CD4-positive, alpha-beta memory T cell (primary cell): Measurements from ENCODE around the gene ISYNA1. TPM values are rescaled to one million over a fixed set of nuclear protein-coding genes. Genes with fewer than 3 reads are reported as not detected.
"Not testable (repeated sequence)": the region's sequence is repeated elsewhere in the genome, so short reads cannot be mapped to it uniquely, and the experiment has no call there.

ENCODE experiments used
- CTCF ChIA-PET: fragments of 350-600 bp; sonication (Branson Sonifier 250); formaldehyde crosslinking; loops from one replicate; lab custom pipeline; 2021; ENCODE audit warnings: inconsistent platforms; ENCODE audit not compliant: partially characterized antibody; lab: Charles Lee
- POLR2A ChIA-PET: fragments of 350-600 bp; sonication (Branson Sonifier 250); formaldehyde crosslinking; loops from one replicate; lab custom pipeline; 2021; ENCODE audit not compliant: partially characterized antibody; lab: Charles Lee
- DNase-seq, 5 donors: peaks; one replicate each; pipeline versions ENCODE4 v3.0.0 to v3.0.0-alpha.2; 2020 to 2022; ENCODE audit warnings: mixed read lengths in 1 of 5
- H3K27ac ChIP-seq: one replicate; pipeline ENCODE4 v1.7.0; 2013; ENCODE audit warnings: low read depth, low read length
- H3K27me3 ChIP-seq: 2 replicates; pipeline ENCODE4 v1.7.0; 2013; ENCODE audit warnings: mild to moderate bottlenecking, low read length, moderate library complexity; ENCODE audit not compliant: insufficient read depth
- H3K36me3 ChIP-seq: 2 replicates; pipeline ENCODE4 v1.7.0; 2013; ENCODE audit warnings: mild to moderate bottlenecking, low read length, moderate library complexity; ENCODE audit not compliant: insufficient read depth
- H3K4me1 ChIP-seq: 2 replicates; pipeline ENCODE4 v1.7.0; 2013; ENCODE audit warnings: mild to moderate bottlenecking, low read length, moderate library complexity; ENCODE audit not compliant: insufficient read depth
- H3K4me3 ChIP-seq, 2 donors: one replicate each; pipeline ENCODE4 v1.7.0; 2013; ENCODE audit warnings: low read length in 2 of 2, mild to moderate bottlenecking in 1 of 2
- H3K9me3 ChIP-seq, 2 donors: one replicate each; pipeline ENCODE4 v1.7.0; 2013; ENCODE audit warnings: low read length in 2 of 2, control low read depth in 1 of 2; ENCODE audit not compliant: control insufficient read depth in 1 of 2
- H3K27ac Mint-ChIP-seq, 7 donors: one replicate each; pipeline ENCODE4 v1.8.0; 2020 to 2021; ENCODE audit warnings: mixed read lengths in 7 of 7, mild to moderate bottlenecking in 6 of 7, inconsistent platforms in 3 of 7, moderate library complexity in 3 of 7
- H3K27me3 Mint-ChIP-seq, 2 donors: one replicate each; pipeline ENCODE4 v1.8.0; 2020 to 2021; ENCODE audit warnings: mixed read lengths in 2 of 2
- H3K36me3 Mint-ChIP-seq, 2 donors: one replicate each; pipeline ENCODE4 v1.8.0; 2020 to 2021; ENCODE audit warnings: mixed read lengths in 2 of 2, inconsistent platforms in 1 of 2, mild to moderate bottlenecking in 1 of 2
- H3K4me1 Mint-ChIP-seq, 4 donors: one replicate each; pipeline ENCODE4 v1.8.0; 2020 to 2021; ENCODE audit warnings: mixed read lengths in 4 of 4, mild to moderate bottlenecking in 1 of 4
- H3K4me3 Mint-ChIP-seq, 8 donors: one replicate each; pipeline ENCODE4 v1.8.0; 2020 to 2021; ENCODE audit warnings: mixed read lengths in 8 of 8, mild to moderate bottlenecking in 7 of 8, moderate library complexity in 6 of 8, inconsistent platforms in 3 of 8
- H3K9me3 Mint-ChIP-seq, 8 donors: one replicate each; pipeline ENCODE4 v1.8.0; 2020 to 2021; ENCODE audit warnings: mixed read lengths in 8 of 8, mild to moderate bottlenecking in 5 of 8, inconsistent platforms in 3 of 8, moderate library complexity in 1 of 8
- intact Hi-C: fragments of 100-400 bp; cut with micrococcal nuclease; formaldehyde crosslinking; loops from one replicate; pipeline ENCODE4 v1.15.1; 2023
- polyA plus RNA-seq, 2 donors: library from polyadenylated mRNA; unstranded; fragments of 300-500 nt; fragmentation: Illumina TruSeq; gene quantifications; one replicate each; pipeline ENCODE4 v1.2.3, GENCODE V29; 2021
- total RNA-seq, 2 experiments: library from RNA; stranded (reverse); gene quantifications; one replicate each; pipeline ENCODE4 v1.2.3, GENCODE V29; 2021

The ISYNA1 gene
- total and polyA plus RNA-seq, 4 experiments from 2014 or later, result 27.5 to 43.2 (median 36.7) TPM

DNA sequence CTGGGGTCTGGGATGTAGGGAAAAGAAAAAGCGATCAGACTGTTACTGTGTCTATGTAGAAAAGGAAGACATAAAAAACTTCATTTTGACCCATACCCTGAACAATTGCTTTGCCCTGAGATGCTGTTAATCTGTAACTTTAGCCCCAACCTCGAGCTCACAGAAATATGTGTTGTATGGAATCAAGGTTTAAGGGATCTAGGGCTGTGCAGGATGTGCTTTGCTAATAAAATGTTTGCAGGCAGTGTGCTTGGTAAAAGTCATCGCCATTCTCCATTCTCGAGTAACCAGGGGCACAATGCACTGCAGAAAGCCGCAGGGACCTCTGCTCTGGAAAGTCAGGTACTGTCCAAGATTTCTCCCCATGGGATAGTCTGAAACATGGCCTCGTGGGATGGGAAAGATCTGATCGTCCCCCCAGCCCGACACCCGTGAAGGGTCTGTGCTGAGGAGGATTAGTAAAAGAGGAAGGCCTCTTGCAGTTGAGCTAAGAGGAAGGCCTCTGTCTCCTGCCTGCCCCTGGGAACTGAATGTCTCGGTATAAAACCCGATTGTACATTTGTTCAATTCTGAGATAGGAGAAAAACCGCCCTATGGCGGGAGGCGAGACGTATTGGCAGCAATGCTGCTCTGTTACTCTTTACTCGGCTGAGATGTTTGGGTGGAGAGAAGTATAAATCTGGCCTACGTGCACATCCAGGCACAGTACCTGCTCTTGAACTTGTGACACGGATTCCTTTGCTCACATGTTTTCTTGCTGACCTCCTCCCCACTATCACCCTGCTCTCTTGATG lies 35.3 kb downstream of the ISYNA1 start:
- H3K9me3 Mint-ChIP-seq, H3K27me3 Mint-ChIP-seq, H3K27ac ChIP-seq, H3K27me3 ChIP-seq, H3K36me3 Mint-ChIP-seq, H3K4me1 ChIP-seq, H3K36me3 ChIP-seq, H3K4me3 Mint-ChIP-seq, DNase-seq, intact Hi-C loops, H3K9me3 ChIP-seq, H3K4me3 ChIP-seq, H3K4me1 Mint-ChIP-seq, POLR2A ChIA-PET: not testable (repeated sequence)
- peak overlapping the region in 1 of 7 donors; percentile 57 for H3K27ac Mint-ChIP-seq
- CTCF ChIA-PET, result interaction anchor here (1.6 to 3.6 kb wide), 2 partner anchors 9 to 14 kb away, joined by 5 to 19 read pairs; no protein-coding TSS in a partner anchor

DNA sequence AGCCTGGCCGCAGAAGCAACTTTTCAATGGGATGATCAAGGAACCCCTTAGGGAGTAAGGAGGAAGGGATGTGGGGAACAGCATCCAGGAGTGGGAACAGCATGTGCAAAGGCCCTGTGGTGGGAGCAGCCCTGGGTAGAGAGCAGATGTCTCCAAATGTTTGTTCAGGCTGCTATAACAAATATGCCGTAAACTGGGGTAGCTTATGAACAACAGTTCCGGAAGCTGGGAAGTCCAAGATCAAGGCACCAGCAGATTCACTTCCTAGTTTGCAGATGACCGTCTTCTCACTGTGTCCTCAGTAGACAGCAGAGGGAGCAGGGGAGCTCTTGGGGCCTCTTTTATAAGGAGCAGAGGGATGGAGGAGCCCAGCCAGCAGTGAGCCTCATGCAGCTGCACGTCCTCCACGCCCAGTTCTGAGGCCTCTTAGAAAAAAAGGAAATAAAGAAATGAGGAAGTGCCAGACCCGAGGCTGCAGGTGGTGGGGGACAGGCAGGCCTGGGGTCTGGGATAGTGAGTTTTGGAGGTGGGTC lies 36.3 kb downstream of the ISYNA1 start:
- H3K9me3 Mint-ChIP-seq, result no peaks in the 10 kb centered on the region
- Histone ChIP-seq H3K36me3 (no peaks in the 10 kb centered on the region), H3K27me3 (peaks cover 4% of the 10 kb centered on the region), H3K4me3 (no peak overlapping the region), H3K9me3 (no peaks in the 10 kb centered on the region), H3K4me1 (peaks cover 8% of the 10 kb centered on the region), H3K27ac (no peak overlapping the region)
- H3K36me3 Mint-ChIP-seq, result no peaks in the 10 kb centered on the region
- no peak for DNase-seq
- H3K4me3 Mint-ChIP-seq, result no peak overlapping the region
- ChIA-PET POLR2A (no interaction called here), CTCF (interaction anchor here (0.8 to 3.6 kb wide), 3 partner anchors 10 to 16 kb away, joined by 3 to 19 read pairs (median 5); partner anchors contain the start of gene GDF15)
- H3K27ac Mint-ChIP-seq, result no peak overlapping the region
- no peaks in the 10 kb centered on the region for H3K4me1 Mint-ChIP-seq
- peaks cover 3 to 6% of the 10 kb centered on the region in 2 donors for H3K27me3 Mint-ChIP-seq
- intact Hi-C loops, result no loop called here

DNA sequence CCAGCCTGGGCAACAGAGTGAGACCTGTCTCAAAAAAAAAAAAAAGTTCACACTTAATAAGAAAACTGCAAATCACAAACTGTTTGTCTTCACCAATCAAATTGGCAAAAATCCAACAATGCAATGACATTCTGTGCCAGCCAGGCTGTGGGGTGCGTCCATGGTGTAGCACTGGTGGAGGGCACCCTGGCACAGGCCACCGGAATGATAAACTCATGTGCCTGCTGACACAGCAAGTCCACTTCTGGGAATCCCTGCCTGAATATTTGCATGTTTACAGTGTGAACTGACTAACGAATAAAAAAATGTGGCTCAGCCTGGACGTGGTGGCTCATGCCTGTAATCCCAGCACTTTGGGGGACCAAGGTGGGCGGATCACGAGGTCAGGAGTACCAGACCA lies 38.9 kb downstream of the ISYNA1 start:
- H3K4me3 ChIP-seq, result no peak overlapping the region
- no peaks in the 10 kb centered on the region for H3K4me1 Mint-ChIP-seq
- H3K9me3 ChIP-seq, result no peaks in the 10 kb centered on the region
- peaks cover 8% of the 10 kb centered on the region for H3K27me3 ChIP-seq
- ChIA-PET CTCF (interaction anchor here (3.6 kb wide), 1 partner anchor 10 kb away, joined by 19 read pairs; no protein-coding TSS in a partner anchor), POLR2A (no interaction called here)
- H3K27ac ChIP-seq, result no peak overlapping the region
- no peak overlapping the region for H3K27ac Mint-ChIP-seq
- H3K36me3 Mint-ChIP-seq, result no peaks in the 10 kb centered on the region
- H3K4me1 ChIP-seq, result peaks cover 8% of the 10 kb centered on the region
- H3K36me3 ChIP-seq, result no peaks in the 10 kb centered on the region
- H3K4me3 Mint-ChIP-seq, result no peak overlapping the region
- no peaks in the 10 kb centered on the region for H3K9me3 Mint-ChIP-seq
- intact Hi-C loops, result no loop called here
- peaks cover 6 to 10% of the 10 kb centered on the region in 2 donors for H3K27me3 Mint-ChIP-seq
- DNase-seq, result no peak

DNA sequence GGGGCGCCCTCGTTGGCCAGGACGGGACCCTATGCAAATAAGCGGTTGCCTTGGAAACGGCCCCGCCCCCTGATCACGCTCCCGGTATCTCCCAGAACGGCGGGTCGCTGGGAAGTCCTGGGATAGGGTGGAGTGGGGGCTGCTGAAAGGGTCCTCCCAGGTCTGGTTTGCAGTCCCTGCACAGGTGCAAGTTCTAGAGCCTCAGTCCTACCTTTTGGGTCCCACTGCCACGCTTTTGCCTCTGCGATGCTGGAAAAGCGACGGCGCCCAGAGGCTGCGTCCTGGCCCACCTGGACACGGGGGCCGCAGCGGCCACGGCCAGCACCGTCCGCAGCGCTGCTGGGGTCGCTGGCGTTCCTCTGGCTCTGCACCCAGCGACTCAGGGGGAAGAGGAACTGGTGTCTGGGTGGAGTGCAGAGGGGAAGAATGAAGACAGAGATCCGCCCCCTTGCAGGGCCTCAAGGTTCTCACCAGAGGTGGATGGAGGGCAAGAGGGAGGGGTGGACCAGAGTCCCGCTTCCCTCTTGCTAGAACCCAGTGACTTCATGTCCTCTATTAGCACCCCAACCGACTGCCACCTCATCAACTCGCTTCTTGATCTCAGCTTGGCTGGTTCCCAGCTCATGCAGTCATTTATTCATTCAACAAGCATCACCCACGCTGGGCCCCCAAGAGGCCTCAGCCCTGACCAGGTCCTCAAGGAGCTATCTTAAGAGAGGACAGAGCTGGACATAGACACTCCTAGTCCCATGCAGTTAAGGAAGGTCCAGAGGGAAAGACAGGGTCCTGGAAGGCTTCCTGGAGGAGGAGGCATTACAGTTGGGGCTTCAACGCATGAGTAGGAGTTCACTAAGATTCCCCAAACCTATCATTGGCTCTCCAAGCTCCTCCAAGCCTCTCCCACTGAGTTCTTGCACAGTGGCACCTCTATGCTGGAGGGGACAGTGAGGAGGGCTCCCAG lies 40.4 kb downstream of the ISYNA1 start, which contains the start of gene LRRC25:
LRRC25 (minus strand) TSS at position 381 of the 961 bp plus-strand sequence. CDS start 659 bp downstream, outside the sequence.
- Mint-ChIP-seq H3K4me1 (no peaks in the 10 kb centered on the region), H3K36me3 (no peaks in the 10 kb centered on the region), H3K9me3 (no peaks in the 10 kb centered on the region), H3K27me3 (peaks cover 8 to 14% of the 10 kb centered on the region in 2 donors), H3K27ac (no peak within 1 kb of the TSS), H3K4me3 (peak within 1 kb of the TSS in 2 of 8 donors; percentile 5 to 20)
- no peaks in the 10 kb centered on the region for H3K36me3 ChIP-seq
- CTCF ChIA-PET, result interaction anchor here (0.9 to 1.6 kb wide), 3 partner anchors 9 to 12 kb away, joined by 3 to 8 read pairs (median 8); no protein-coding TSS in a partner anchor
- POLR2A ChIA-PET, result no interaction called here
- intact Hi-C loops, result no loop called here
- H3K9me3 ChIP-seq, result no peaks in the 10 kb centered on the region
- H3K27me3 ChIP-seq, result peaks cover 8% of the 10 kb centered on the region
- H3K4me1 ChIP-seq, result peaks cover 8% of the 10 kb centered on the region
- H3K27ac ChIP-seq, result no peak within 1 kb of the TSS
- no peak within 1 kb of the TSS for H3K4me3 ChIP-seq
- DNase-seq, result no peak

DNA sequence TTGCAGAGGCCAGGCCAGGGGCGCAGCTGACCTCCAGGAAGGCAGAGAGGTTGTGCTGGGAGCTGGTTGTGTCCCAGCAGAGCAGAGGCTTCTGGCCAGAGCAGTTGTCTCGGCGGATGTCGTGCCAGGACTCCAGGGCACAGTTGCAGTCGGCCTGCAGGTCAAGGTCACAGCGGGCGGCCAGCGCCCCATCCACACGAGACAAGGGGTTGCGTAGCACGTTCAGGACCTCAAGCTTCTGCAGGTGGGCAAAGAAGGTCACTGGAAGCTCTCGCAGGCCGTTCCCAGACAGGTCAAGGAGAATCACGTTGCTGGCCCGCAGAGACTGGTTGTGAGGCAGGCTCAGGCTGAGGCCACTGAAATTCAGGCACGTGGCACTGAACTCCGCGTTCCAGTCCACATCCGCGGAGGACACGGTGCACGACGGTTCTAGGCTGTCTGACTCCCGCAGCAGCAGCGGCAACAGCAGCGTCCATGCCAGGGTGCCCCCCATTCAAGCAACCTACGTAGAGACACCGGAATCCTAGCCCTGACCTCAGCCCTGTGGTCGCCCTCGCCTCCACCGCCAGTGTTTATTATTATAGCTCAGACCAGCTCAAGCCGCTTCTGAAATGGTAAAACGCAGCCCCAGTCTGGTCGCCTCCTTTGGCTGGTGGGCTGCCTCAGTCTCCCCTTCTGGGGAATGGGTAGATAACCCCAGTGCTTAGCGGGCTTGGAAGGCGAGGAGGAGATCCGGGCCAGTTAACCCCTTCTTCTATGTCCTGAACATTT lies 41.3 kb downstream of the ISYNA1 start:
- no peak overlapping the region for H3K27ac Mint-ChIP-seq
- Histone ChIP-seq H3K36me3 (no peaks in the 10 kb centered on the region), H3K9me3 (no peaks in the 10 kb centered on the region), H3K27ac (no peak overlapping the region), H3K4me1 (peaks cover 8% of the 10 kb centered on the region), H3K4me3 (no peak overlapping the region), H3K27me3 (peaks cover 8% of the 10 kb centered on the region)
- no peaks in the 10 kb centered on the region for H3K36me3 Mint-ChIP-seq
- no peaks in the 10 kb centered on the region for H3K4me1 Mint-ChIP-seq
- peaks cover 8 to 14% of the 10 kb centered on the region in 2 donors for H3K27me3 Mint-ChIP-seq
- peak overlapping the region in 1 of 8 donors; percentile 5 for H3K4me3 Mint-ChIP-seq
- POLR2A ChIA-PET, result no interaction called here
- intact Hi-C loops, result no loop called here
- DNase-seq, result no peak
- CTCF ChIA-PET, result interaction anchor here (1.2 to 1.6 kb wide), 2 partner anchors 9 to 117 kb away, joined by 4 to 8 read pairs; no protein-coding TSS in a partner anchor
- no peaks in the 10 kb centered on the region for H3K9me3 Mint-ChIP-seq

DNA sequence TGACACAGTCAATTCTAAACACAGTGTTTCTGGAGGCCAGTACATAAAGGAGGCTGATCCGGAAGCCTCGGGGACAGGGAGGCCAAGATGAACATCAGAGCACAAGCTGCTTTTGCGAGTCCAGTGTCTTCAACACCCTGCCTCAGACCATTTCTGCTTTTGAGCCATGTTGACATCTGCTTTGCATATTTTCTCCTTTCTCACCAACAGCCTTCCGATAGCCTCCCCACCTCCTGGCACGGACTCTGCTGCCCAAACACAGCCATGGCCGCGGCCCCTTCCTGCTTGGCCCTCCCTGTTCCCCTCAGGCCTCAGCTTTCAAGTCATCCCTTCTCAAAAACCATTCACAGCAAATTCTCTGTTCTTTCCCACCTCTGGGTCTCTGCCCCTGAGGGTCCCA lies 44.1 kb downstream of the ISYNA1 start:
- no peaks in the 10 kb centered on the region for H3K9me3 Mint-ChIP-seq
- Histone ChIP-seq H3K27me3 (peaks cover 8% of the 10 kb centered on the region), H3K4me3 (no peak overlapping the region), H3K27ac (no peak overlapping the region), H3K9me3 (no peaks in the 10 kb centered on the region), H3K36me3 (no peaks in the 10 kb centered on the region), H3K4me1 (peaks cover 8% of the 10 kb centered on the region)
- intact Hi-C loops, result no loop called here
- peaks cover 8 to 14% of the 10 kb centered on the region in 2 donors for H3K27me3 Mint-ChIP-seq
- H3K4me3 Mint-ChIP-seq, result no peak overlapping the region
- no peaks in the 10 kb centered on the region for H3K36me3 Mint-ChIP-seq
- ChIA-PET CTCF (interaction anchor here (0.9 to 1.6 kb wide), 3 partner anchors 28 to 115 kb away, joined by 3 to 4 read pairs (median 4); no protein-coding TSS in a partner anchor), POLR2A (no interaction called here)
- H3K27ac Mint-ChIP-seq, result no peak overlapping the region
- no peak for DNase-seq
- H3K4me1 Mint-ChIP-seq, result no peaks in the 10 kb centered on the region
